Measurements from ENCODE around the gene IL15.

DNA sequence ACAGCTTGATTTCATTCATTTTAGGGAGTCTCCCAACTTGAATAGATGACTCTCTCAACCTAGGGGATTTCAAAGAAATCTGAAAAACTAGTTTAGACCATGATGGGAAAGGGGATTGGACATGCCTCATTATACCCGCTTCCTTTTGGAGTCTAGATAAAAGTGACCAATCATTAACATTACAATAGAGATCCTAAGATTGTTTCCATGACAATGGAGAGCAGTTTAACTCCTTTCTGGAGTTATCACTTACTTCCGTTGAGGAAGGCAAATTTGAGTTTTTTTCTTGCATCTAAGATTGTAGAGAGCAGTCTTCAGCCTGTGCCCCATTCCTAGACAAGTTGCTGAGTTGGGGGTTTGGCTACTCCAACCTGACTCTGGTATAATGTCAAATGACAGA, 11.4 kb upstream of the IL15 start:
- no peak for TF ChIP-seq CTCF (conservative IDR thresholded peaks at IDR 0.05; ENCODE audit: low read depth, low read length)
- no peak for TF ChIP-seq POLR2A (IDR thresholded peaks at IDR 0.05; ENCODE audit: low read depth, low read length)
- no peak for TF ChIP-seq RAD21 (IDR thresholded peaks at IDR 0.05; ENCODE audit: low read length)
- TF ChIP-seq BHLHE40 (IDR thresholded peaks at IDR 0.05; ENCODE audit: low read depth, low read length), result no peak
- TF ChIP-seq NFE2L2 (IDR thresholded peaks at IDR 0.05; ENCODE audit: low read depth, low read length), result no peak
- no peak for TF ChIP-seq RFX5 (IDR thresholded peaks at IDR 0.05; ENCODE audit: low read depth, low read length)
- no peak for TF ChIP-seq MXI1 (IDR thresholded peaks at IDR 0.05; ENCODE audit: borderline replicate concordance, low read depth, low read length)
- no peak for TF ChIP-seq SMC3 (IDR thresholded peaks at IDR 0.05; ENCODE audit: low read depth, low read length)

Data from IMR-90 (cell line).